ENCODE data around the gene PNPLA4.

GRCh38 chrX:7925867-7926472 is 1.2 kb downstream of the PNPLA4 start:
- TF ChIP-seq CTCF (tag by site-specific recombination; IDR thresholded peaks at IDR 0.05) (no peak), ZNF791 (tag by site-specific recombination; IDR thresholded peaks at IDR 0.05) (no peak), ZNF350 (tag by site-specific recombination; IDR thresholded peaks at IDR 0.05) (no peak), SP2 (tag by site-specific recombination; IDR thresholded peaks at IDR 0.05) (no peak), GLI4 (tag by site-specific recombination; IDR thresholded peaks at IDR 0.05) (no peak), ZFP37 (tag by site-specific recombination; IDR thresholded peaks at IDR 0.05) (no peak), ZNF510 (tag by site-specific recombination; IDR thresholded peaks at IDR 0.05; ENCODE audit: insufficient replicate concordance) (no peak), ZBTB8A (tag by site-specific recombination; IDR thresholded peaks at IDR 0.05) (no peak), ZNF335 (tag by site-specific recombination; conservative IDR thresholded peaks at IDR 0.05) (no peak), ZNF423 (tag by site-specific recombination; IDR thresholded peaks at IDR 0.05) (no peak), ZBTB20 (tag by site-specific recombination; IDR thresholded peaks at IDR 0.05) (no peak)
